GM19099 (cell line): Measurements from ENCODE around the gene SUCLG1.

ENCODE experiments used
- POLR2A ChIP-seq: IDR thresholded peaks from 3 replicates; pipeline ENCODE4 v1.6.1; 2011; ENCODE audit warnings: low read depth; ENCODE audit not compliant: insufficient read length; ENCODE audit errors: extremely low read depth

Gene SUCLG1

GRCh38 chr2:84388921-84389490 is 70.1 kb downstream of the SUCLG1 start:
- TF ChIP-seq POLR2A: no peak

- no peak for TF ChIP-seq POLR2A
Observed at GRCh38 chr2:84388133-84388532, 70.9 kb downstream of the SUCLG1 start.

- no peak for TF ChIP-seq POLR2A
Observed at GRCh38 chr2:84386336-84387040, 72.6 kb downstream of the SUCLG1 start.

GRCh38 chr2:84383271-84383670 is 75.8 kb downstream of the SUCLG1 start:
- TF ChIP-seq POLR2A: no peak

GRCh38 chr2:84380875-84381274 is 78.2 kb downstream of the SUCLG1 start:
- TF ChIP-seq POLR2A: no peak

- TF ChIP-seq POLR2A: no peak
Observed at GRCh38 chr2:84378960-84379359, 80.1 kb downstream of the SUCLG1 start.

- no peak for TF ChIP-seq POLR2A
Observed at GRCh38 chr2:84375020-84375419, 84.1 kb downstream of the SUCLG1 start.

GRCh38 chr2:84373866-84374265 is 85.2 kb downstream of the SUCLG1 start:
- TF ChIP-seq POLR2A: no peak
